Hepatocyte (in vitro differentiated cells): Measurements from ENCODE around the gene ATRAID.

Source experiments
- CTCF ChIP-seq: fragments of 200-600 bp; sonication (generic); IDR thresholded peaks from 2 replicates; pipeline ENCODE4 v1.5.1; 2016; ENCODE audit warnings: antibody characterized with exemption, mild to moderate bottlenecking; ENCODE audit not compliant: poor library complexity
- EZH2 ChIP-seq: fragments of 200-600 bp; sonication (generic); IDR thresholded peaks from 2 replicates; pipeline ENCODE4 v1.6.1; 2016; ENCODE audit warnings: antibody characterized with exemption, mild to moderate bottlenecking, borderline replicate concordance

- TF ChIP-seq CTCF: no peak
- no peak for TF ChIP-seq EZH2
Observed at GRCh38 chr2:27222407-27222806, 10.6 kb downstream of the ATRAID start.
